SK-N-SH treated with all-trans-retinoic acid at 6 μM for 48 hours (cell line): Measurements from ENCODE around the gene POLR3C.

Experiments
- ARNTL ChIP-seq: fragments of 450-650 bp; formaldehyde crosslinking; IDR thresholded peaks from 2 replicates; pipeline ENCODE4 v1.5.0; 2020; ENCODE audit warnings: low read depth, mild to moderate bottlenecking, moderate library complexity, borderline replicate concordance
- CREB5 ChIP-seq: fragments of 250-450 bp; sonication (Bioruptor Pico); IDR thresholded peaks from 2 replicates; pipeline ENCODE4 v1.5.1; 2020; ENCODE audit warnings: low read depth, mild to moderate bottlenecking, moderate library complexity
- CSRNP3 ChIP-seq: fragments of 250-450 bp; sonication (Bioruptor Pico); IDR thresholded peaks from 2 replicates; pipeline ENCODE4 v1.5.1; 2021; ENCODE audit warnings: mild to moderate bottlenecking, moderate library complexity
- GLIS3 ChIP-seq: fragments of 250-450 bp; sonication (Bioruptor Pico); IDR thresholded peaks from 2 replicates; pipeline ENCODE4 v1.5.0; 2020; ENCODE audit warnings: mild to moderate bottlenecking, moderate library complexity
- PATZ1 ChIP-seq: fragments of 250-450 bp; sonication (Bioruptor Pico); IDR thresholded peaks from 2 replicates; pipeline ENCODE4 v1.8.0; 2020; ENCODE audit warnings: mild to moderate bottlenecking, moderate library complexity, borderline replicate concordance
- SNAI2 ChIP-seq: fragments of 250-450 bp; sonication (Bioruptor Pico); IDR thresholded peaks from 2 replicates; pipeline ENCODE4 v1.5.0; 2020; ENCODE audit warnings: mild to moderate bottlenecking, moderate library complexity
- TOX ChIP-seq: fragments of 250-450 bp; sonication (Bioruptor Pico); IDR thresholded peaks from 2 replicates; pipeline ENCODE4 v1.8.0; 2021; ENCODE audit warnings: mild to moderate bottlenecking, moderate library complexity, borderline replicate concordance
- TSHZ2 ChIP-seq: fragments of 250-450 bp; sonication (Bioruptor Pico); IDR thresholded peaks from 2 replicates; pipeline ENCODE4 v1.5.0; 2020; ENCODE audit warnings: mild to moderate bottlenecking, moderate library complexity
- ZFP30 ChIP-seq: fragments of 450-650 bp; formaldehyde crosslinking; IDR thresholded peaks from 2 replicates; pipeline ENCODE4 v1.5.0; 2022; ENCODE audit warnings: mild to moderate bottlenecking, moderate library complexity

- TF ChIP-seq CREB5 (no peak), PATZ1 (CRISPR knock-in tag) (no peak), CSRNP3 (no peak), ZFP30 (CRISPR knock-in tag) (no peak), TOX (CRISPR knock-in tag) (no peak), GLIS3 (CRISPR knock-in tag) (no peak), SNAI2 (no peak), TSHZ2 (no peak), ARNTL (CRISPR knock-in tag) (no peak)
These were observed 4.0 kb downstream of the POLR3C start for GRCh38 chr1:145827966-145828365.
